H9 (cell line): ENCODE results near the gene PDE4B. TPM values are rescaled to one million over a fixed set of nuclear protein-coding genes. Genes with fewer than 3 reads are reported as not detected.

Experiments used
- DNase-seq: peaks from one replicate; pipeline ENCODE4 v3.0.0-alpha.2; 2017
- H2AFZ ChIP-seq: one replicate; pipeline ENCODE4 v1.6.1; 2013; ENCODE audit warnings: mild to moderate bottlenecking, low read length, control low read depth, moderate library complexity
- H2AK5ac ChIP-seq: 2 replicates; pipeline ENCODE4 v1.6.1; 2013; ENCODE audit warnings: low read length, control low read depth, mixed read lengths; ENCODE audit not compliant: insufficient read length
- H2BK120ac ChIP-seq: one replicate; pipeline ENCODE4 v1.6.1; 2013; ENCODE audit warnings: low read depth, mild to moderate bottlenecking, low read length, control low read depth, inconsistent platforms; ENCODE audit not compliant: poor library complexity, severe bottlenecking
- H2BK12ac ChIP-seq: 2 replicates; pipeline ENCODE4 v1.6.1; 2013; ENCODE audit warnings: low read length, control low read depth, mixed read lengths, low read depth; ENCODE audit not compliant: insufficient read length
- H2BK15ac ChIP-seq: 2 replicates; pipeline ENCODE4 v1.6.1; 2013; ENCODE audit warnings: low read depth, low read length, control low read depth
- H2BK20ac ChIP-seq: one replicate; pipeline ENCODE4 v1.6.1; 2013; ENCODE audit warnings: low read depth, mild to moderate bottlenecking, low read length, control low read depth, inconsistent platforms; ENCODE audit not compliant: poor library complexity, severe bottlenecking
- H2BK5ac ChIP-seq: 2 replicates; pipeline ENCODE4 v1.6.1; 2013; ENCODE audit warnings: low read length, control low read depth, mixed read lengths; ENCODE audit not compliant: insufficient read length
- H3K14ac ChIP-seq: 2 replicates; pipeline ENCODE4 v1.6.1; 2013; ENCODE audit warnings: low read length, control low read depth; ENCODE audit not compliant: insufficient read depth
- H3K18ac ChIP-seq: 2 replicates; pipeline ENCODE4 v1.6.1; 2013; ENCODE audit warnings: low read depth, mild to moderate bottlenecking, mixed read lengths, low read length, control low read depth; ENCODE audit not compliant: insufficient read length
- H3K23ac ChIP-seq: 2 replicates; pipeline ENCODE4 v1.6.1; 2013; ENCODE audit warnings: low read length, control low read depth, mixed read lengths, low read depth; ENCODE audit not compliant: insufficient read length
- H3K23me2 ChIP-seq: 2 replicates; pipeline ENCODE4 v1.6.1; 2013; ENCODE audit warnings: low read depth, mild to moderate bottlenecking, mixed read lengths, low read length, control low read depth; ENCODE audit not compliant: insufficient read length, poor library complexity, severe bottlenecking
- H3K27ac ChIP-seq: 2 replicates; pipeline ENCODE4 v1.5.1; 2013; ENCODE audit warnings: low read length, control low read depth, mixed read lengths, low read depth; ENCODE audit not compliant: insufficient read length
- H3K27me3 ChIP-seq: 2 replicates; pipeline ENCODE4 v1.6.1; 2013; ENCODE audit warnings: low read length, control low read depth, inconsistent platforms; ENCODE audit not compliant: insufficient read depth
- H3K4ac ChIP-seq: 2 replicates; pipeline ENCODE4 v1.6.1; 2013; ENCODE audit warnings: low read depth, mild to moderate bottlenecking, control low read depth, inconsistent platforms, low read length, moderate library complexity
- H3K4me1 ChIP-seq: 2 replicates; pipeline ENCODE4 v1.6.1; 2013; ENCODE audit warnings: low read length, control low read depth, inconsistent platforms; ENCODE audit not compliant: insufficient read depth
- H3K4me2 ChIP-seq: 2 replicates; pipeline ENCODE4 v1.6.1; 2013; ENCODE audit warnings: low read length, control low read depth, mixed read lengths; ENCODE audit not compliant: insufficient read length, insufficient read depth
- H3K56ac ChIP-seq: 2 replicates; pipeline ENCODE4 v1.6.1; 2013; ENCODE audit warnings: low read depth, mild to moderate bottlenecking, mixed read lengths, low read length, control low read depth; ENCODE audit not compliant: insufficient read length
- H3K79me1 ChIP-seq: 2 replicates; pipeline ENCODE4 v1.6.1; 2013; ENCODE audit warnings: low read depth, mild to moderate bottlenecking, moderate library complexity, low read length, control low read depth, inconsistent platforms; ENCODE audit not compliant: insufficient read depth, poor library complexity, severe bottlenecking
- H3K79me2 ChIP-seq: 2 replicates; pipeline ENCODE4 v1.6.1; 2013; ENCODE audit warnings: low read length, control low read depth, inconsistent platforms; ENCODE audit not compliant: insufficient read depth
- H3K9ac ChIP-seq: 2 replicates; pipeline ENCODE4 v1.6.1; 2013; ENCODE audit warnings: low read length, control low read depth, mixed read lengths; ENCODE audit not compliant: insufficient read length; ENCODE audit errors: extremely low read depth
- H3K9me3 ChIP-seq: one replicate; pipeline ENCODE4 v1.6.1; 2013; ENCODE audit warnings: low read depth, low read length, inconsistent platforms; ENCODE audit not compliant: control insufficient read depth
- H3T11ph ChIP-seq: one replicate; pipeline ENCODE4 v1.6.1; 2013; ENCODE audit warnings: mild to moderate bottlenecking, low read length, control low read depth, inconsistent platforms
- H4K20me1 ChIP-seq: one replicate; pipeline ENCODE4 v1.6.1; 2013; ENCODE audit not compliant: control insufficient read depth, insufficient read length, insufficient read depth
- H4K5ac ChIP-seq: 2 replicates; pipeline ENCODE4 v1.6.1; 2013; ENCODE audit warnings: low read depth, mild to moderate bottlenecking, mixed read lengths, low read length, control low read depth; ENCODE audit not compliant: insufficient read length
- H4K8ac ChIP-seq: replicated peaks from 2 replicates; pipeline ENCODE4 v1.6.1; 2013; ENCODE audit warnings: low read length, control low read depth, mixed read lengths, low read depth; ENCODE audit not compliant: insufficient read length
- H4K91ac ChIP-seq: 2 replicates; pipeline ENCODE4 v1.6.1; 2013; ENCODE audit warnings: low read depth, mild to moderate bottlenecking, moderate library complexity, mixed read lengths, low read length, control low read depth; ENCODE audit not compliant: insufficient read length
- H3K27ac Mint-ChIP-seq, 3 experiments: 2 replicates in 2 of 3; 3 replicates in 1 of 3; pipeline ENCODE4 v1.8.0; 2020 to 2021; ENCODE audit warnings: mixed read lengths in 3 of 3, mild to moderate bottlenecking in 1 of 3, moderate library complexity in 1 of 3
- H3K27me3 Mint-ChIP-seq: 2 replicates; pipeline ENCODE4 v1.8.0; 2021; ENCODE audit warnings: low read depth, mild to moderate bottlenecking, moderate library complexity, mixed read lengths
- H3K36me3 Mint-ChIP-seq, 3 experiments: 2 replicates in 2 of 3; 3 replicates in 1 of 3; pipeline ENCODE4 v1.8.0; 2020 to 2021; ENCODE audit warnings: low read depth in 3 of 3, mixed read lengths in 3 of 3; ENCODE audit not compliant: insufficient read depth in 1 of 3
- H3K4me1 Mint-ChIP-seq, 2 experiments: 2 replicates each; pipeline ENCODE4 v1.8.0; 2020; ENCODE audit warnings: mixed read lengths in 2 of 2
- H3K4me3 Mint-ChIP-seq, 2 experiments: 2 replicates in 1 of 2; 3 replicates in 1 of 2; pipeline ENCODE4 v1.8.0; 2020 to 2021; ENCODE audit warnings: mild to moderate bottlenecking in 2 of 2, mixed read lengths in 2 of 2, moderate library complexity in 1 of 2
- H3K9me3 Mint-ChIP-seq, 2 experiments: 2 replicates in 1 of 2; 3 replicates in 1 of 2; pipeline ENCODE4 v1.8.0; 2020; ENCODE audit warnings: mild to moderate bottlenecking in 2 of 2, mixed read lengths in 2 of 2, moderate library complexity in 1 of 2
- WGBS: extraction: QIAGEN DNeasy Blood & Tissue Kit; methylation state at CpG from one replicate; pipeline ENCODE4 v1.1.7; 2013; ENCODE audit warnings: missing lambda C conversion rate, low lambda C conversion rate, mixed read lengths; ENCODE audit not compliant: insufficient read length; ENCODE audit errors: extremely low coverage; 5-methylcytosine and 5-hydroxymethylcytosine counted together
- total RNA-seq: library from RNA; stranded (reverse); gene quantifications from 2 replicates; pipeline ENCODE4 v1.2.1, GENCODE V29; 2021
- TF ChIP-seq, protein P1 (sequence below): fragments of 200-600 bp; sonication (generic); conservative IDR thresholded peaks from 3 replicates; pipeline ENCODE4 v1.8.0; 2021; ENCODE audit warnings: antibody characterized with exemption, mild to moderate bottlenecking

Gene PDE4B
- total RNA-seq, 1 experiment from 2014 or later: 19.8 TPM

- Histone ChIP-seq H3K56ac (no peak overlapping the region), H2BK15ac (no peak overlapping the region), H3K14ac (no peak overlapping the region), H3K9ac (no peak overlapping the region), H3K23me2 (no peaks in the 10 kb centered on the region), H2BK20ac (no peak overlapping the region), H3K4me1 (no peaks in the 10 kb centered on the region), H4K91ac (no peak overlapping the region), H3K79me2 (no peaks in the 10 kb centered on the region), H3K27me3 (no peaks in the 10 kb centered on the region), H2BK12ac (no peak overlapping the region), H2BK120ac (no peak overlapping the region), H3T11ph (no peak overlapping the region), H3K4me2 (no peak overlapping the region), H3K23ac (no peak overlapping the region), H3K18ac (no peak overlapping the region), H4K8ac (no peak overlapping the region), H4K20me1 (no peaks in the 10 kb centered on the region), H2AFZ (no peak overlapping the region), H2BK5ac (no peak overlapping the region), H3K27ac (no peak overlapping the region), H3K9me3 (no peaks in the 10 kb centered on the region), H4K5ac (no peak overlapping the region), H3K79me1 (no peaks in the 10 kb centered on the region), H3K4ac (no peak overlapping the region), H2AK5ac (no peak overlapping the region)
- no peaks in the 10 kb centered on the region for H3K4me1 Mint-ChIP-seq
- no peak overlapping the region for H3K27ac Mint-ChIP-seq
- no CpG with 5 or more reads among the region's 2 CpGs for WGBS
- H3K9me3 Mint-ChIP-seq: no peaks in the 10 kb centered on the region; a peak in 1 of 5 replicates
- DNase-seq: no peak
- no peaks in the 10 kb centered on the region; a peak in 1 of 7 replicates for H3K36me3 Mint-ChIP-seq
- no peak overlapping the region for H3K4me3 Mint-ChIP-seq
- H3K27me3 Mint-ChIP-seq: peaks cover 5% of the 10 kb centered on the region; the same call in 1 of the 2 replicates
- TF ChIP-seq, protein P1, sequence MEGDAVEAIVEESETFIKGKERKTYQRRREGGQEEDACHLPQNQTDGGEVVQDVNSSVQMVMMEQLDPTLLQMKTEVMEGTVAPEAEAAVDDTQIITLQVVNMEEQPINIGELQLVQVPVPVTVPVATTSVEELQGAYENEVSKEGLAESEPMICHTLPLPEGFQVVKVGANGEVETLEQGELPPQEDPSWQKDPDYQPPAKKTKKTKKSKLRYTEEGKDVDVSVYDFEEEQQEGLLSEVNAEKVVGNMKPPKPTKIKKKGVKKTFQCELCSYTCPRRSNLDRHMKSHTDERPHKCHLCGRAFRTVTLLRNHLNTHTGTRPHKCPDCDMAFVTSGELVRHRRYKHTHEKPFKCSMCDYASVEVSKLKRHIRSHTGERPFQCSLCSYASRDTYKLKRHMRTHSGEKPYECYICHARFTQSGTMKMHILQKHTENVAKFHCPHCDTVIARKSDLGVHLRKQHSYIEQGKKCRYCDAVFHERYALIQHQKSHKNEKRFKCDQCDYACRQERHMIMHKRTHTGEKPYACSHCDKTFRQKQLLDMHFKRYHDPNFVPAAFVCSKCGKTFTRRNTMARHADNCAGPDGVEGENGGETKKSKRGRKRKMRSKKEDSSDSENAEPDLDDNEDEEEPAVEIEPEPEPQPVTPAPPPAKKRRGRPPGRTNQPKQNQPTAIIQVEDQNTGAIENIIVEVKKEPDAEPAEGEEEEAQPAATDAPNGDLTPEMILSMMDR: no peak
Measured at GRCh38 chr1:65769636-65770035, 23.1 kb upstream of the PDE4B start.
